ENCODE data around the gene CLDN9.

DNA sequence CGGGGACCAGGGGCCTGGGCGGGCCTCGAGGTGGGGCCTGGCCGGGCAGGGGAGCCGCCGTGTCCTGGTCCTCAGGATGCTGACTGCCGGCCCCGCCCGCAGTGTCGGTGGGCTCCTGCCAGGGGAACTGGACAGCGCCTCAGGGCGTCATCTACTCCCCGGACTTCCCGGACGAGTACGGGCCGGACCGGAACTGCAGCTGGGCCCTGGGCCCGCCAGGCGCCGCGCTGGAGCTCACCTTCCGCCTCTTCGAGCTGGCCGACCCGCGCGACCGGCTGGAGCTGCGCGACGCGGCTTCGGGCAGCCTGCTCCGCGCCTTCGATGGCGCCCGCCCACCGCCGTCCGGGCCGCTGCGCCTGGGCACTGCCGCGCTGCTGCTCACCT, 45.9 kb upstream of the CLDN9 start:
- no peak for TF ChIP-seq EZH2 (IDR thresholded peaks at IDR 0.05; ENCODE audit: borderline replicate concordance, insufficient read depth, low read depth, low read length, poor library complexity, severe bottlenecking)
- TF ChIP-seq, protein P1, sequence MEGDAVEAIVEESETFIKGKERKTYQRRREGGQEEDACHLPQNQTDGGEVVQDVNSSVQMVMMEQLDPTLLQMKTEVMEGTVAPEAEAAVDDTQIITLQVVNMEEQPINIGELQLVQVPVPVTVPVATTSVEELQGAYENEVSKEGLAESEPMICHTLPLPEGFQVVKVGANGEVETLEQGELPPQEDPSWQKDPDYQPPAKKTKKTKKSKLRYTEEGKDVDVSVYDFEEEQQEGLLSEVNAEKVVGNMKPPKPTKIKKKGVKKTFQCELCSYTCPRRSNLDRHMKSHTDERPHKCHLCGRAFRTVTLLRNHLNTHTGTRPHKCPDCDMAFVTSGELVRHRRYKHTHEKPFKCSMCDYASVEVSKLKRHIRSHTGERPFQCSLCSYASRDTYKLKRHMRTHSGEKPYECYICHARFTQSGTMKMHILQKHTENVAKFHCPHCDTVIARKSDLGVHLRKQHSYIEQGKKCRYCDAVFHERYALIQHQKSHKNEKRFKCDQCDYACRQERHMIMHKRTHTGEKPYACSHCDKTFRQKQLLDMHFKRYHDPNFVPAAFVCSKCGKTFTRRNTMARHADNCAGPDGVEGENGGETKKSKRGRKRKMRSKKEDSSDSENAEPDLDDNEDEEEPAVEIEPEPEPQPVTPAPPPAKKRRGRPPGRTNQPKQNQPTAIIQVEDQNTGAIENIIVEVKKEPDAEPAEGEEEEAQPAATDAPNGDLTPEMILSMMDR (IDR thresholded peaks at IDR 0.05) = no peak
